ENCODE results near the gene MFN2. TPM values are rescaled to one million over a fixed set of nuclear protein-coding genes. Genes with fewer than 3 reads are reported as not detected.

The MFN2 gene
- polyA plus RNA-seq, 1 of the 3 experiments (the other 2 are of a cell fraction), result 43.2 TPM

GRCh38 chr1:11998636-11999035 is 18.4 kb downstream of the MFN2 start:
- Histone ChIP-seq H2AFZ (ENCODE audit: low read depth) (no peak overlapping the region), H3K4me2 (no peak overlapping the region), H3K79me2 (ENCODE audit: insufficient read depth) (no peaks in the 10 kb centered on the region), H3K4me3 (ENCODE audit: low read depth in 2 of 2, low read length in 1 of 2) (no peak overlapping the region), H3K9ac (no peak overlapping the region), H3K9me2 (no peaks in the 10 kb centered on the region), H3K27ac (ENCODE audit: low read depth in 2 of 2, low read length in 1 of 2) (no peak overlapping the region), H3K27me3 (ENCODE audit: insufficient read depth) (no peaks in the 10 kb centered on the region), H4K20me1 (ENCODE audit: insufficient read depth) (no peaks in the 10 kb centered on the region), H3K9me3 (no peaks in the 10 kb centered on the region), H3K36me3 (replicated peaks in 1 of 2; ENCODE audit: control insufficient read depth in 1 of 2, insufficient read depth in 2 of 2, low read length in 1 of 2) (peaks cover 31 to 56% of the 10 kb centered on the region in 2 experiments), H3K4me1 (ENCODE audit: control insufficient read depth in 1 of 2, insufficient read depth in 2 of 2, low read depth in 1 of 2, low read length in 1 of 2) (no peaks in the 10 kb centered on the region), H3F3A (replicated peaks; ENCODE audit: insufficient read depth) (peaks cover 6% of the 10 kb centered on the region)
- TF ChIP-seq, protein P1, sequence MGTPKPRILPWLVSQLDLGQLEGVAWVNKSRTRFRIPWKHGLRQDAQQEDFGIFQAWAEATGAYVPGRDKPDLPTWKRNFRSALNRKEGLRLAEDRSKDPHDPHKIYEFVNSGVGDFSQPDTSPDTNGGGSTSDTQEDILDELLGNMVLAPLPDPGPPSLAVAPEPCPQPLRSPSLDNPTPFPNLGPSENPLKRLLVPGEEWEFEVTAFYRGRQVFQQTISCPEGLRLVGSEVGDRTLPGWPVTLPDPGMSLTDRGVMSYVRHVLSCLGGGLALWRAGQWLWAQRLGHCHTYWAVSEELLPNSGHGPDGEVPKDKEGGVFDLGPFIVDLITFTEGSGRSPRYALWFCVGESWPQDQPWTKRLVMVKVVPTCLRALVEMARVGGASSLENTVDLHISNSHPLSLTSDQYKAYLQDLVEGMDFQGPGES (IDR thresholded peaks at IDR 0.05; ENCODE audit: low read depth, low read length), result no peak
- TF ChIP-seq RCOR1 (IDR thresholded peaks at IDR 0.05; ENCODE audit: low read length), result no peak
- no peak for TF ChIP-seq SMC3 (IDR thresholded peaks at IDR 0.05; ENCODE audit: low read depth, low read length)
- no peak for TF ChIP-seq EP300 (IDR thresholded peaks at IDR 0.05; ENCODE audit: borderline replicate concordance in 1 of 2, low read depth in 1 of 2, low read length in 1 of 2)
- TF ChIP-seq RXRA (IDR thresholded peaks at IDR 0.05; ENCODE audit: borderline replicate concordance, low read depth), result no peak
- no peak for TF ChIP-seq EZH2phosphoT487 (IDR thresholded peaks at IDR 0.05; ENCODE audit: borderline replicate concordance, low read depth)
- no peak for TF ChIP-seq NRF1 (IDR thresholded peaks at IDR 0.05; ENCODE audit: low read depth, low read length)
- no peak for TF ChIP-seq GATA2 (CRISPR knock-in tag; IDR thresholded peaks at IDR 0.05)
- no peak for TF ChIP-seq GABPA (IDR thresholded peaks at IDR 0.05; ENCODE audit: low read depth)
- no peak for TF ChIP-seq NFIC (IDR thresholded peaks at IDR 0.05; ENCODE audit: borderline replicate concordance)
- TF ChIP-seq CHD2 (IDR thresholded peaks at IDR 0.05; ENCODE audit: low read length, partially characterized antibody), result no peak
- no peak for DNase-seq
- POLR2A ChIA-PET, result no interaction called here
- CTCF ChIA-PET, result interaction anchor here (0.6 to 1.0 kb wide), 2 partner anchors 18 to 762 kb away, joined by 3 read pairs; partner anchors contain the start of gene MFN2
- 96% methylated on average over 5 of the region's 5 CpGs for WGBS (ENCODE audit: low lambda C conversion rate)

GRCh38 chr1:11999236-11999635 is 19.0 kb downstream of the MFN2 start:
- Histone ChIP-seq H2AFZ (ENCODE audit: low read depth) (no peak overlapping the region), H3F3A (replicated peaks; ENCODE audit: insufficient read depth) (peaks cover 6% of the 10 kb centered on the region), H3K4me1 (ENCODE audit: control insufficient read depth in 1 of 2, insufficient read depth in 2 of 2, low read depth in 1 of 2, low read length in 1 of 2) (no peaks in the 10 kb centered on the region), H3K27me3 (ENCODE audit: insufficient read depth) (no peaks in the 10 kb centered on the region), H3K4me2 (no peak overlapping the region), H3K36me3 (replicated peaks in 1 of 2; ENCODE audit: control insufficient read depth in 1 of 2, insufficient read depth in 2 of 2, low read length in 1 of 2) (peaks cover 32 to 58% of the 10 kb centered on the region in 2 experiments), H3K4me3 (ENCODE audit: low read depth in 2 of 2, low read length in 1 of 2) (no peak overlapping the region), H3K9ac (no peak overlapping the region), H3K9me2 (no peaks in the 10 kb centered on the region), H3K79me2 (ENCODE audit: insufficient read depth) (no peaks in the 10 kb centered on the region), H3K27ac (ENCODE audit: low read depth in 2 of 2, low read length in 1 of 2) (no peak overlapping the region), H4K20me1 (ENCODE audit: insufficient read depth) (no peaks in the 10 kb centered on the region), H3K9me3 (no peaks in the 10 kb centered on the region)
- WGBS (ENCODE audit: low lambda C conversion rate), result 63% methylated on average over 3 of the region's 3 CpGs
- no peak for DNase-seq
- ChIA-PET CTCF (interaction anchor here (1.0 kb wide), 1 partner anchor 19 kb away, joined by 3 read pairs; the partner anchor contains the start of gene MFN2), POLR2A (no interaction called here)
- TF ChIP-seq RFX5 (IDR thresholded peaks at IDR 0.05; ENCODE audit: low read length) (no peak), EP300 (IDR thresholded peaks at IDR 0.05; ENCODE audit: borderline replicate concordance in 1 of 2, low read depth in 1 of 2, low read length in 1 of 2) (no peak), GATA2 (CRISPR knock-in tag; IDR thresholded peaks at IDR 0.05) (no peak), TCF12 (IDR thresholded peaks at IDR 0.05) (no peak), TEAD4 (IDR thresholded peaks at IDR 0.05; ENCODE audit: borderline replicate concordance, insufficient read depth) (no peak), RCOR1 (IDR thresholded peaks at IDR 0.05; ENCODE audit: low read length) (no peak), GABPA (IDR thresholded peaks at IDR 0.05; ENCODE audit: low read depth) (no peak), RAD21 (IDR thresholded peaks at IDR 0.05; ENCODE audit: low read length) (no peak), EZH2phosphoT487 (IDR thresholded peaks at IDR 0.05; ENCODE audit: borderline replicate concordance, low read depth) (no peak), NFIC (IDR thresholded peaks at IDR 0.05; ENCODE audit: borderline replicate concordance) (no peak), MXI1 (IDR thresholded peaks at IDR 0.05; ENCODE audit: low read depth, low read length) (no peak), TAF1 (IDR thresholded peaks at IDR 0.05; ENCODE audit: borderline replicate concordance, low read depth, low read length) (no peak), ELF1 (IDR thresholded peaks at IDR 0.05) (no peak), FOXM1 (IDR thresholded peaks at IDR 0.05; ENCODE audit: low read depth) (no peak), RXRA (IDR thresholded peaks at IDR 0.05; ENCODE audit: borderline replicate concordance, low read depth) (no peak)
- TF ChIP-seq, protein P2, sequence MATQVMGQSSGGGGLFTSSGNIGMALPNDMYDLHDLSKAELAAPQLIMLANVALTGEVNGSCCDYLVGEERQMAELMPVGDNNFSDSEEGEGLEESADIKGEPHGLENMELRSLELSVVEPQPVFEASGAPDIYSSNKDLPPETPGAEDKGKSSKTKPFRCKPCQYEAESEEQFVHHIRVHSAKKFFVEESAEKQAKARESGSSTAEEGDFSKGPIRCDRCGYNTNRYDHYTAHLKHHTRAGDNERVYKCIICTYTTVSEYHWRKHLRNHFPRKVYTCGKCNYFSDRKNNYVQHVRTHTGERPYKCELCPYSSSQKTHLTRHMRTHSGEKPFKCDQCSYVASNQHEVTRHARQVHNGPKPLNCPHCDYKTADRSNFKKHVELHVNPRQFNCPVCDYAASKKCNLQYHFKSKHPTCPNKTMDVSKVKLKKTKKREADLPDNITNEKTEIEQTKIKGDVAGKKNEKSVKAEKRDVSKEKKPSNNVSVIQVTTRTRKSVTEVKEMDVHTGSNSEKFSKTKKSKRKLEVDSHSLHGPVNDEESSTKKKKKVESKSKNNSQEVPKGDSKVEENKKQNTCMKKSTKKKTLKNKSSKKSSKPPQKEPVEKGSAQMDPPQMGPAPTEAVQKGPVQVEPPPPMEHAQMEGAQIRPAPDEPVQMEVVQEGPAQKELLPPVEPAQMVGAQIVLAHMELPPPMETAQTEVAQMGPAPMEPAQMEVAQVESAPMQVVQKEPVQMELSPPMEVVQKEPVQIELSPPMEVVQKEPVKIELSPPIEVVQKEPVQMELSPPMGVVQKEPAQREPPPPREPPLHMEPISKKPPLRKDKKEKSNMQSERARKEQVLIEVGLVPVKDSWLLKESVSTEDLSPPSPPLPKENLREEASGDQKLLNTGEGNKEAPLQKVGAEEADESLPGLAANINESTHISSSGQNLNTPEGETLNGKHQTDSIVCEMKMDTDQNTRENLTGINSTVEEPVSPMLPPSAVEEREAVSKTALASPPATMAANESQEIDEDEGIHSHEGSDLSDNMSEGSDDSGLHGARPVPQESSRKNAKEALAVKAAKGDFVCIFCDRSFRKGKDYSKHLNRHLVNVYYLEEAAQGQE (IDR thresholded peaks at IDR 0.05; ENCODE audit: low read depth, low read length), result no peak
- TF ChIP-seq, protein P3, sequence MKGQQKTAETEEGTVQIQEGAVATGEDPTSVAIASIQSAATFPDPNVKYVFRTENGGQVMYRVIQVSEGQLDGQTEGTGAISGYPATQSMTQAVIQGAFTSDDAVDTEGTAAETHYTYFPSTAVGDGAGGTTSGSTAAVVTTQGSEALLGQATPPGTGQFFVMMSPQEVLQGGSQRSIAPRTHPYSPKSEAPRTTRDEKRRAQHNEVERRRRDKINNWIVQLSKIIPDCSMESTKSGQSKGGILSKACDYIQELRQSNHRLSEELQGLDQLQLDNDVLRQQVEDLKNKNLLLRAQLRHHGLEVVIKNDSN (IDR thresholded peaks at IDR 0.05; ENCODE audit: borderline replicate concordance, low read depth), result no peak
- TF ChIP-seq, protein P1 (IDR thresholded peaks at IDR 0.05; ENCODE audit: low read depth, low read length), result no peak

Data from SK-N-SH (cell line).